GM12878 (cell line): ENCODE measurements around the gene FIG4.

Experiments used
- CREM ChIP-seq: IDR thresholded peaks from 2 replicates; pipeline ENCODE4 v1.6.1; 2014; ENCODE audit warnings: antibody characterized with exemption, low read depth
- CTCF ChIP-seq, 3 experiments: IDR thresholded peaks in 2 of 3; conservative IDR thresholded peaks in 1 of 3; 2 replicates each; pipeline ENCODE4 v1.5.1; 2011; ENCODE audit warnings: low read depth in 3 of 3, low read length in 3 of 3, mild to moderate bottlenecking in 3 of 3, control low read depth in 2 of 3, moderate library complexity in 2 of 3, inconsistent platforms in 1 of 3, mixed read lengths in 1 of 3; ENCODE audit not compliant: control insufficient read depth in 2 of 3, insufficient read depth in 1 of 3; ENCODE audit errors: extremely low read depth in 1 of 3
- ELK1 ChIP-seq: IDR thresholded peaks from 2 replicates; pipeline ENCODE4 v1.6.1; 2012; ENCODE audit warnings: low read depth, low read length, improper control_type of control experiment
- ESRRA ChIP-seq: IDR thresholded peaks from 2 replicates; pipeline ENCODE4 v1.6.1; 2012; ENCODE audit warnings: mild to moderate bottlenecking, low read length, improper control_type of control experiment
- MAX ChIP-seq: IDR thresholded peaks from 2 replicates; pipeline ENCODE4 v1.6.1; 2012; ENCODE audit warnings: low read depth, low read length, improper control_type of control experiment
- MXI1 ChIP-seq: fragments of 150-350 bp; IDR thresholded peaks from 2 replicates; pipeline ENCODE4 v1.6.1; 2011; ENCODE audit warnings: low read depth, mild to moderate bottlenecking, inconsistent platforms, low read length, improper control_type of control experiment
- POLR2A ChIP-seq: IDR thresholded peaks from 2 replicates; pipeline ENCODE4 v1.6.1; 2011; ENCODE audit warnings: low read depth, mild to moderate bottlenecking, low read length
- POLR2AphosphoS5 ChIP-seq: IDR thresholded peaks from 2 replicates; pipeline ENCODE4 v1.6.1; 2011; ENCODE audit warnings: mild to moderate bottlenecking, low read length, inconsistent platforms
- RCOR1 ChIP-seq: conservative IDR thresholded peaks from 2 replicates; pipeline ENCODE4 v1.6.1; 2012; ENCODE audit warnings: low read depth, low read length, improper control_type of control experiment
- SREBF2 ChIP-seq: IDR thresholded peaks from 2 replicates; pipeline ENCODE4 v1.6.1; 2012; ENCODE audit warnings: mild to moderate bottlenecking, low read length
- TAF1 ChIP-seq: IDR thresholded peaks from 2 replicates; pipeline ENCODE4 v1.6.1; 2011; ENCODE audit warnings: mild to moderate bottlenecking, low read depth, low read length, borderline replicate concordance
- USF2 ChIP-seq: IDR thresholded peaks from 2 replicates; pipeline ENCODE4 v1.6.1; 2011; ENCODE audit warnings: low read depth, low read length, improper control_type of control experiment, borderline replicate concordance
- ZBTB33 ChIP-seq: fragments of 450-650 bp; IDR thresholded peaks from 2 replicates; pipeline ENCODE4 v1.6.1; 2017; ENCODE audit warnings: mild to moderate bottlenecking
- ZNF24 ChIP-seq: fragments of 450-650 bp; IDR thresholded peaks from 2 replicates; pipeline ENCODE4 v1.6.1; 2017; ENCODE audit warnings: antibody characterized with exemption, mild to moderate bottlenecking

- TF ChIP-seq MAX (no peak), MXI1 (no peak), ZNF24 (no peak), TAF1 (no peak), CTCF (IDR thresholded peaks at IDR 0.05 in 2 of 3, conservative IDR thresholded peaks at IDR 0.05 in 1 of 3; ENCODE audit: control insufficient read depth in 2 of 3, extremely low read depth in 1 of 3, insufficient read depth in 1 of 3, low read depth in 3 of 3, low read length in 3 of 3) (no peak), USF2 (no peak), ESRRA (no peak), ELK1 (no peak), RCOR1 (no peak), POLR2A (no peak), CREM (no peak), ZBTB33 (no peak), SREBF2 (no peak), POLR2AphosphoS5 (no peak)
Observed at GRCh38 chr6:109861946-109862345, 170.8 kb downstream of the FIG4 start.
